Panc1 (cell line): Measurements from ENCODE around the gene GTPBP1. TPM values are rescaled to one million over a fixed set of nuclear protein-coding genes. Genes with fewer than 3 reads are reported as not detected.

Experiments
- ATAC-seq: fragments of 200-7000 bp; cut with Tn5 transposase; 2 replicates; pipeline ENCODE4 v1.9.1; 2020; ENCODE audit warnings: mild to moderate bottlenecking, moderate library complexity
- BruUV-seq: library from RNA; stranded (reverse); fragments of 400-500 nt; replicated peaks from 2 replicates; lab custom pipeline; 2021; lab: Mats Ljungman, UMichigan
- CTCF ChIA-PET: fragments of 300-600 bp; sonication (Branson Sonifier 250); formaldehyde crosslinking; loops from one replicate; lab custom pipeline; 2022; ENCODE audit warnings: antibody characterized with exemption; lab: Charles Lee
- POLR2A ChIA-PET: fragments of 300-600 bp; sonication (Branson Sonifier 250); formaldehyde crosslinking; loops from one replicate; lab custom pipeline; 2022; ENCODE audit warnings: antibody characterized with exemption; lab: Charles Lee
- DNase-seq: peaks from one replicate; pipeline ENCODE4 v3.0.0-alpha.2; 2010; ENCODE audit warnings: low read depth, low spot score
- H3K27ac ChIP-seq: 2 replicates; pipeline ENCODE4 v1.5.1; 2011; ENCODE audit warnings: mild to moderate bottlenecking, low read length, inconsistent platforms
- H3K27me3 ChIP-seq: fragments of 200-500 bp; sonication (Bioruptor generic); 2 replicates; pipeline ENCODE4 v1.6.0; 2014; ENCODE audit warnings: low read length, inconsistent platforms; ENCODE audit not compliant: control insufficient read depth, insufficient read depth
- H3K36me3 ChIP-seq: fragments of 200-500 bp; sonication (Bioruptor generic); 2 replicates; pipeline ENCODE4 v1.5.1; 2014; ENCODE audit warnings: inconsistent platforms, mild to moderate bottlenecking, low read length, moderate library complexity; ENCODE audit not compliant: control insufficient read depth, insufficient read depth
- H3K4me1 ChIP-seq: 2 replicates; pipeline ENCODE4 v1.5.1; 2011; ENCODE audit warnings: inconsistent platforms, mild to moderate bottlenecking, low read length, moderate library complexity; ENCODE audit not compliant: control insufficient read depth, insufficient read depth
- H3K4me3 ChIP-seq, 2 experiments: 2 replicates each; pipeline ENCODE4 v1.5.1; 2011 to 2012; ENCODE audit warnings: low read depth in 2 of 2, low read length in 2 of 2, mild to moderate bottlenecking in 2 of 2, inconsistent platforms in 1 of 2, moderate library complexity in 1 of 2
- H3K9me3 ChIP-seq: fragments of 200-500 bp; sonication (Bioruptor generic); 2 replicates; pipeline ENCODE4 v1.5.1; 2014; ENCODE audit warnings: low read depth, mild to moderate bottlenecking, inconsistent platforms, low read length, moderate library complexity; ENCODE audit not compliant: control insufficient read depth, insufficient read depth
- POLR2AphosphoS5 ChIP-seq: IDR thresholded peaks from 2 replicates; pipeline ENCODE4 v1.6.1; 2012; ENCODE audit warnings: mild to moderate bottlenecking, low read depth, low read length, moderate library complexity
- REST ChIP-seq, 2 experiments: IDR thresholded peaks; 2 replicates each; pipeline ENCODE4 v1.6.1; 2011 to 2012; ENCODE audit warnings: low read depth in 2 of 2, control low read depth in 1 of 2, low read length in 1 of 2, mild to moderate bottlenecking in 1 of 2, moderate library complexity in 1 of 2; ENCODE audit not compliant: insufficient read depth in 1 of 2
- SIN3A ChIP-seq: IDR thresholded peaks from 2 replicates; pipeline ENCODE4 v1.6.1; 2012; ENCODE audit warnings: low read depth, mild to moderate bottlenecking, low read length, moderate library complexity, borderline replicate concordance; ENCODE audit not compliant: insufficient read depth
- TCF7L2 ChIP-seq: IDR thresholded peaks from 2 replicates; pipeline ENCODE4 v1.6.1; 2011; ENCODE audit warnings: mild to moderate bottlenecking, low read depth, low read length, inconsistent platforms
- in situ Hi-C: cut with HindIII; loops from 2 replicates; pipeline ENCODE4 v1.10.0; 2016; ENCODE audit warnings: low sequenced_read_pairs, low pct_unique_long_range_greater_than_20kb
- intact Hi-C: fragments of 100-400 bp; cut with micrococcal nuclease; formaldehyde crosslinking; loops from one replicate; pipeline ENCODE4 v1.10.0; 2022; ENCODE audit not compliant: unreplicated experiment
- total RNA-seq: library from RNA; stranded (reverse); gene quantifications from one replicate; pipeline ENCODE4 v1.2.1, GENCODE V29; 2021; ENCODE audit not compliant: unreplicated experiment
- TF ChIP-seq, protein P1 (sequence below): fragments of 450-650 bp; IDR thresholded peaks from 2 replicates; pipeline ENCODE4 v1.5.1; 2017; ENCODE audit warnings: mild to moderate bottlenecking

GTPBP1 gene
- total RNA-seq, 1 experiment from 2014 or later = 25.5 TPM

GRCh38 chr22:38724176-38724575, 18.4 kb downstream of the GTPBP1 start:
- TF ChIP-seq SIN3A = no peak
- no peak for TF ChIP-seq TCF7L2
- TF ChIP-seq, protein P1, sequence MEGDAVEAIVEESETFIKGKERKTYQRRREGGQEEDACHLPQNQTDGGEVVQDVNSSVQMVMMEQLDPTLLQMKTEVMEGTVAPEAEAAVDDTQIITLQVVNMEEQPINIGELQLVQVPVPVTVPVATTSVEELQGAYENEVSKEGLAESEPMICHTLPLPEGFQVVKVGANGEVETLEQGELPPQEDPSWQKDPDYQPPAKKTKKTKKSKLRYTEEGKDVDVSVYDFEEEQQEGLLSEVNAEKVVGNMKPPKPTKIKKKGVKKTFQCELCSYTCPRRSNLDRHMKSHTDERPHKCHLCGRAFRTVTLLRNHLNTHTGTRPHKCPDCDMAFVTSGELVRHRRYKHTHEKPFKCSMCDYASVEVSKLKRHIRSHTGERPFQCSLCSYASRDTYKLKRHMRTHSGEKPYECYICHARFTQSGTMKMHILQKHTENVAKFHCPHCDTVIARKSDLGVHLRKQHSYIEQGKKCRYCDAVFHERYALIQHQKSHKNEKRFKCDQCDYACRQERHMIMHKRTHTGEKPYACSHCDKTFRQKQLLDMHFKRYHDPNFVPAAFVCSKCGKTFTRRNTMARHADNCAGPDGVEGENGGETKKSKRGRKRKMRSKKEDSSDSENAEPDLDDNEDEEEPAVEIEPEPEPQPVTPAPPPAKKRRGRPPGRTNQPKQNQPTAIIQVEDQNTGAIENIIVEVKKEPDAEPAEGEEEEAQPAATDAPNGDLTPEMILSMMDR = no peak
- TF ChIP-seq POLR2AphosphoS5 = no peak
- no peak for TF ChIP-seq REST (IDR thresholded peaks at IDR 0.05; ENCODE audit: insufficient read depth in 1 of 2, low read depth in 2 of 2, low read length in 1 of 2)
- CTCF ChIA-PET = interaction anchor here (0.6 to 1.3 kb wide), 2 partner anchors 9 to 11 kb away, joined by 3 to 9 read pairs; no protein-coding TSS in a partner anchor
- POLR2A ChIA-PET = no interaction called here

GRCh38 chr22:38724926-38725571, 19.3 kb downstream of the GTPBP1 start:
- ChIA-PET CTCF (interaction anchor here (0.6 kb wide), 1 partner anchor 10 kb away, joined by 9 read pairs; no protein-coding TSS in a partner anchor), POLR2A (no interaction called here)
- BruUV-seq = no TSS peak
- DNase-seq = no peak
- Histone ChIP-seq H3K4me1 (no peaks in the 10 kb centered on the region), H3K36me3 (peaks cover 7% of the 10 kb centered on the region; the same call in 1 of the 2 replicates), H3K27ac (no peak overlapping the region), H3K27me3 (no peaks in the 10 kb centered on the region), H3K4me3 (no peak overlapping the region), H3K9me3 (no peaks in the 10 kb centered on the region)
- TF ChIP-seq SIN3A = no peak
- no peak for TF ChIP-seq POLR2AphosphoS5
- TF ChIP-seq, protein P1 = peak; percentile 67
- TF ChIP-seq TCF7L2 = no peak
- no peak for TF ChIP-seq REST (IDR thresholded peaks at IDR 0.05; ENCODE audit: insufficient read depth in 1 of 2, low read depth in 2 of 2, low read length in 1 of 2)
- intact Hi-C loops (no loop called here), in situ Hi-C loops (no loop called here)
- peak; percentile 72 for ATAC-seq

More at GRCh38 chr22:38724176-38724575, 18.4 kb downstream of the GTPBP1 start:
- in situ Hi-C loops (no loop called here), intact Hi-C loops (no loop called here)
- Histone ChIP-seq H3K27ac (no peak overlapping the region), H3K27me3 (no peaks in the 10 kb centered on the region), H3K4me1 (no peaks in the 10 kb centered on the region), H3K4me3 (no peak overlapping the region), H3K9me3 (no peaks in the 10 kb centered on the region), H3K36me3 (peaks cover 7% of the 10 kb centered on the region; the same call in 1 of the 2 replicates)
- ATAC-seq = no peak
- no peak for DNase-seq
- no TSS peak for BruUV-seq
